GM19468 (cell line): ENCODE data around the gene PACSIN2.

Experiments used
- ATAC-seq: cut with Tn5 transposase; IDR thresholded peaks from one replicate; pipeline ENCODE4 v1.9.1; 2021; ENCODE audit warnings: mild to moderate bottlenecking, moderate library complexity, moderate number of reproducible peaks; ENCODE audit not compliant: unreplicated experiment; ENCODE audit errors: extremely low read depth

Gene PACSIN2

GRCh38 chr22:42841444-42841843, 173.5 kb downstream of the PACSIN2 start:
- ATAC-seq, result no peak

- no peak for ATAC-seq
Observed at GRCh38 chr22:42837556-42837955, 177.4 kb downstream of the PACSIN2 start.

GRCh38 chr22:42836026-42836425, 178.9 kb downstream of the PACSIN2 start:
- no peak for ATAC-seq

GRCh38 chr22:42834177-42834949, 180.6 kb downstream of the PACSIN2 start:
- ATAC-seq, result no peak

GRCh38 chr22:42833104-42833503, 181.8 kb downstream of the PACSIN2 start:
- ATAC-seq, result no peak

- ATAC-seq, result no peak
Observed at GRCh38 chr22:42831712-42832111, 183.2 kb downstream of the PACSIN2 start.

- ATAC-seq, result no peak
Observed at GRCh38 chr22:42830161-42830560, 184.8 kb downstream of the PACSIN2 start.

- ATAC-seq, result no peak
Observed at GRCh38 chr22:42829302-42829701, 185.6 kb downstream of the PACSIN2 start.

GRCh38 chr22:42825796-42826195, 189.2 kb downstream of the PACSIN2 start:
- no peak for ATAC-seq

- ATAC-seq, result no peak
Observed at GRCh38 chr22:42821386-42821785, 193.6 kb downstream of the PACSIN2 start.

GRCh38 chr22:42820045-42820763, 194.7 kb downstream of the PACSIN2 start:
- no peak for ATAC-seq
